MG63 (cell line): ENCODE measurements around the gene SRP54. TPM values are rescaled to one million over a fixed set of nuclear protein-coding genes. Genes with fewer than 3 reads are reported as not detected.
A peak's percentile ranks its signal among the peaks of the same experiment; 100 is the strongest.
"Not testable (repeated sequence)": the region's sequence is repeated elsewhere in the genome, so short reads cannot be mapped to it uniquely, and the experiment has no call there.

Source experiments
- DNase-seq: peaks from one replicate; pipeline ENCODE4 v3.0.0-alpha.2; 2020
- H3K27me3 ChIP-seq: fragments of 250-450 bp; sonication (Bioruptor Pico); 2 replicates; pipeline ENCODE4 v1.5.1; 2020; ENCODE audit warnings: mild to moderate bottlenecking, moderate library complexity
- H3K36me3 ChIP-seq: fragments of 250-450 bp; sonication (Bioruptor Pico); 2 replicates; pipeline ENCODE4 v1.5.1; 2020; ENCODE audit warnings: mild to moderate bottlenecking, moderate library complexity
- H3K4me3 ChIP-seq: fragments of 250-450 bp; sonication (Bioruptor Pico); 2 replicates; pipeline ENCODE4 v1.5.1; 2020; ENCODE audit warnings: mild to moderate bottlenecking, moderate library complexity
- H3K9me3 ChIP-seq: fragments of 250-450 bp; sonication (Bioruptor Pico); 2 replicates; pipeline ENCODE4 v1.5.1; 2020; ENCODE audit warnings: mild to moderate bottlenecking, moderate library complexity
- total RNA-seq: library from RNA; depleted of rRNA; stranded (reverse); fragments of >200 nt; shearing (Covaris generic); gene quantifications from 2 replicates; pipeline ENCODE4 v1.2.3, GENCODE V29; 2014; ENCODE audit warnings: low replicate concordance; rRNA removed

Gene SRP54
- 41.9 and 52.3 TPM in 2 replicates for total RNA-seq

DNA sequence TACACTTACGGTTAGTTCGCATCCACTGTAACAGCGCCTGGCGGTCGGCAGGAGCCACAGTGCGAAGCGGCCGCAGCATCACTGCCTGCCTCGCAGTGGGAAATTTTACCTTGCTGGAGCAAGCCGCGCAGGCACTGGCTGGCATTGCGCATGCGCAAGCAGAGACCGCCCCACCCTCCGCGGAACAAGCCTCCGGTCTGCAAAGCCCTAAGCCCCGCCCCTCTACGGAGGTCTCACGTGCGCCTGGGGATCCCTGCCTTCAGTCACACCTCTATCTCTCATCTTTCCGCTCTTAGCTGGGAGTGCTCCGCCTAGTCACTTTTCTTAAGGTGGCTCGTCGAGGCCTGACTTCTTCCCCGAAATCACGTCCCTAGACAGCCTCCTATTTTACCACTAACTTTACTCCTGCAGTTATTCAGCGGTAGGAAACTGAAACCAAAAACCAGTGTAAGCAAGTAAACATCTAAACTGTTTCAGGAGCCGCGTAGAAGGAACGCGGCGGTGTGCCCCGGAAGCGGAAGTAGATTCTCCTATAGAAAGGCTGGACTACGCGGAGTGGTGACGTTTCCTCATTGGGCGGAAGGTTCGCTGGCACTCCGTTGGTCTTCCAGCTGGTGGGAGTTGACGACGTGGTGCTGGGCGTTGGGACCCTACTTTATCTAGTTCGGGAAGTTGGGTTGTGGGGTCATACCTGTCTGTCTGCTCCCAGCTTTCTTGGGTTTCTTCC is at the start of gene SRP54:
Gene SRP54, plus strand, starts transcription at position 572 of the 727 bp plus-strand sequence. CDS start 13,718 bp downstream, outside the sequence.
- peak within 1 kb of the TSS; percentile 88 for H3K4me3 ChIP-seq
- no peaks in the 10 kb centered on the region for H3K36me3 ChIP-seq
- no peaks in the 10 kb centered on the region for H3K27me3 ChIP-seq
- H3K9me3 ChIP-seq: no peaks in the 10 kb centered on the region
- DNase-seq: peak; percentile 97

DNA sequence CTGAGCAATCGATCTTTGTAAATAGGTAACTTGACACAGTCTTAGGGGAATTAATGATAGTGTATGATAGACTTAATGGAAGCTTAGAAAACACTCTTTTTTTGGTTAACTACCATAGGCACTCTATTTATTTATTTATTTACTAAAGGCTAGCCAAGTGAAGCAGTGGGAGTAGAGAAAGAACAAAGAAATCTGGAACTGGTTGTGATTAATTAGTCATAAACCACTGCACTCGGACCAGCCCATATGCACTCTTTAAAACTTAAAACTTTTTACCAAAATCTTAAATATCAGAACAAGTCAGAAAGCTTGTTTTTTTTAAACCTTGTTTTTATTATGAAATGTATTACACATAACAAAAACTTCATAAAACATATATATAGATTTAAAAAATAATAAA is 49.5 kb upstream of the SRP54 start:
- no peak for DNase-seq
- H3K36me3 ChIP-seq: no peaks in the 10 kb centered on the region
- H3K4me3 ChIP-seq: no peak overlapping the region
- no peaks in the 10 kb centered on the region for H3K27me3 ChIP-seq
- no peaks in the 10 kb centered on the region for H3K9me3 ChIP-seq

DNA sequence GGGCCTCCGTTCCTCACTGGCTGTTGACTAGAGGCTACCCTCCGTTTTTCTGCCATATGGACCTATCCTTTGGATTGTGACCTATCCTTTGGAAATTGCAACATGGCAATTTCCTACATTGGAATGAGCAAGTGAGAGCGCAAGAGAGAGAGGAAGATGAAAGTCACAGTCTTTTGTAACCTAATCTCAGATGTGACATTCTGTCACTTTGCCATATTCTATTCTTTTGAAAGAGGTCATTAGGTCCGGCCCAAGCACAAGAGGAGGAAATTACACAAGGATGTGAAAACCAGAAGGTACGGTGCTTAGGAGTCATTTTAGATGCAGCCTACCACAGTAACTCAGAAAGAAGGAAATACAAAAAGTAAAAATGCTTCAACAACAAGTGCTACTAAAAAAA is 47.3 kb upstream of the SRP54 start:
- no peak overlapping the region for H3K4me3 ChIP-seq
- no peak for DNase-seq
- no peaks in the 10 kb centered on the region for H3K36me3 ChIP-seq
- H3K9me3 ChIP-seq: no peaks in the 10 kb centered on the region
- no peaks in the 10 kb centered on the region for H3K27me3 ChIP-seq

DNA sequence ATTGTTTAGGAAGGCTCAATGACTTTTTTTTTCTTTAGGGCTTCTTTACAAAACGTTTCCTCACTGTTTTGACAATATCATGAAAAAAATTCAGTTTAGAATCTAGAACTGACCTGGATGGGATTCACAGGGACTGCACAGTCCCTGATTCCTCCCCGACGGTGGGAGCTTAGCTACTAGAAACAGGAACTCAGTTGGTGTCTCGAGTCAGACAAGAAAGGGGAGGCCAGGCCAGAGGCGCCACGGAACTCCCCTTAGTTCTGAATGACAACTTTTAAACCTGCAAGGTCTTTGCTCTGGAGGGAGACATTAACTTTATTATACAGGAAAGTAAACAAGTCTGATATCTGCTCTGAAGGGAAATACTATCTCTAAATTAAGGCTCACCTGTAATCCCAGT is 45.4 kb upstream of the SRP54 start:
- H3K9me3 ChIP-seq: no peaks in the 10 kb centered on the region
- H3K36me3 ChIP-seq: no peaks in the 10 kb centered on the region
- no peak for DNase-seq
- no peak overlapping the region for H3K4me3 ChIP-seq
- H3K27me3 ChIP-seq: no peaks in the 10 kb centered on the region

GRCh38 chr14:34937876-34938275 is 44.9 kb upstream of the SRP54 start:
- H3K4me3 ChIP-seq: no peak overlapping the region
- no peaks in the 10 kb centered on the region for H3K36me3 ChIP-seq
- no peaks in the 10 kb centered on the region for H3K27me3 ChIP-seq
- DNase-seq: no peak
- H3K9me3 ChIP-seq: no peaks in the 10 kb centered on the region

DNA sequence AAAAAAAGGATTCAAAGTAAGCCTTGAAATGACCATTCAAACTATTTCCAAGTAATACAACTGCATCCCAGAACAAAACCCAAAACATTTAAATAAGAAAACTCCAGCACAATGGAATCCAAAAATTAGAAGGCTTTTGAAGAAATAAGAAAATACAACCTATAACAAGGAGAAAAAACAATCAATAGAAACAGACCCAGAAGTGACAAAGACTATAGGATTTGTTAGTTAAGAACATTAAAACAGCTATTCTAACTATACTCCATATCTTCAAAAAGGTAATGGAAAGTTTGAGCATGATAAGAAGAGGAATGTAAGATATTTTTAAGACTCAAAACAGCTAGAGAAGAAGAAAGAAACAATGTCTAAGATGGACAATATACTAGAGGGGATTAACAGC is 39.3 kb upstream of the SRP54 start:
- H3K4me3 ChIP-seq: no peak overlapping the region

GRCh38 chr14:34944744-34945143 is 38.0 kb upstream of the SRP54 start:
- no peak for DNase-seq

More for the DNA sequence above, 39.3 kb upstream of the SRP54 start:
- H3K27me3 ChIP-seq: no peaks in the 10 kb centered on the region
- H3K36me3 ChIP-seq: no peaks in the 10 kb centered on the region
- no peaks in the 10 kb centered on the region for H3K9me3 ChIP-seq
- DNase-seq: no peak

DNA sequence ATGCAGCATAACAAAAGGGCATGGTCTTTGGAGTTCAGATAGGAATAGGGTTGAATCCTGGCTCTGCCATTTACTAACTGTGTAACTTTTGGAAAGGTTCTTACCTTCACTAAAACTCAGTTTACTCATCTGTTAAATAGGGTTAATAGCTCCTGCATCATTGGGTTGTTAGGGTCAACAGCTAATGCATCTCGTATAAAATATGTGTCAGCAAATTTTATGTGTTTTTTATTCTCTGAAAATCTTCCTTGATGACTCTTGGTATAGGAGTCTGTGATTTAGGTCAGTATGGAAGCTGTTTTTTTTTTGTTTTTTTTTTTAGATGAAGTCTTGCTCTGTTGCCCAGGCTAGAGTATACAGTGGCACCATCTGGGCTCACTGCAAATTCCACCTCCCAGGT is 36.1 kb upstream of the SRP54 start:
- H3K36me3 ChIP-seq: no peaks in the 10 kb centered on the region
- H3K27me3 ChIP-seq: no peaks in the 10 kb centered on the region
- H3K4me3 ChIP-seq: no peak overlapping the region
- no peak for DNase-seq
- no peaks in the 10 kb centered on the region for H3K9me3 ChIP-seq

More at GRCh38 chr14:34944744-34945143, 38.0 kb upstream of the SRP54 start:
- no peaks in the 10 kb centered on the region for H3K27me3 ChIP-seq
- H3K9me3 ChIP-seq: no peaks in the 10 kb centered on the region
- H3K36me3 ChIP-seq: no peaks in the 10 kb centered on the region
- no peak overlapping the region for H3K4me3 ChIP-seq

DNA sequence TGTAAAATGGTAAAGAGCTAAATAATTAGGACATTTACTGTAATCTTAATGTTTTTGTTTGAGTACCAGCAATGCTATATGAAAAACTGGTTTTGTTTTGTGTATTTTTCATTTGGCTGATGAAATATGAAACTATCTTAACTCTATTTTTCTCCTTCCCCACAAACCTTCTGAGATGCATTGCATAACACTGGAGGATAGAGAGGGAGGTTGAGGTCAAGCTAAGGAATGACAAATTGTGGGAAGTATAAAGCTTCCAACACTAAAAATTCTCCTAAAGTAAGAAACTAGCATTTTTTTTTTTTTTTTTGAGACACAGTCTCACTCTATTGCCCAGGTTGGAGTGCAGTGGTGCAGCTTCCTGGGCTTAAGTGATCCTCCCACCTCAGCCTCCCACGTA is 31.5 kb upstream of the SRP54 start:
- H3K36me3 ChIP-seq: no peaks in the 10 kb centered on the region
- H3K27me3 ChIP-seq: no peaks in the 10 kb centered on the region
- H3K4me3 ChIP-seq: no peak overlapping the region
- no peaks in the 10 kb centered on the region for H3K9me3 ChIP-seq
- DNase-seq: no peak

DNA sequence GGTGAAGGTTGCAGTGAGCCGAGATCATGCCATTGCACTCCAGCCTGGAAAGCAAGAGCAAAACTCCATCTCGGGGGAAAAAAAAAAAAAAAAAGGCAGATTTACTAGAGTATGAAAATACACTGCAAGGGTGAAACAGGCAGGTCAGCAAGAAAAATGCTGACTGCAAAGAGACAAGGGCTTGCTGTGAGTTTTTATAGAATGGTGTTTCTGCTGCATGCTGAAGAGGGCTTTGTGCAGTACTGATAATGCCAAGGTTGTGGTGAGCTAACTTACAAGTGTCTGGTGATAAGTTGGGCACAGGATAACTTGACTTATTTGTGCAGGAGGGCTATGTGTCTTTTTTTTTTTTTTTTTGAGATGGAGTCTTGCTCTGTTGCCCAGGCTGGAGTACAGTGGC is 25.9 kb upstream of the SRP54 start:
- Histone ChIP-seq H3K27me3 (no peaks in the 10 kb centered on the region), H3K4me3 (no peak overlapping the region), H3K36me3 (no peaks in the 10 kb centered on the region), H3K9me3 (no peaks in the 10 kb centered on the region)
- DNase-seq: no peak

DNA sequence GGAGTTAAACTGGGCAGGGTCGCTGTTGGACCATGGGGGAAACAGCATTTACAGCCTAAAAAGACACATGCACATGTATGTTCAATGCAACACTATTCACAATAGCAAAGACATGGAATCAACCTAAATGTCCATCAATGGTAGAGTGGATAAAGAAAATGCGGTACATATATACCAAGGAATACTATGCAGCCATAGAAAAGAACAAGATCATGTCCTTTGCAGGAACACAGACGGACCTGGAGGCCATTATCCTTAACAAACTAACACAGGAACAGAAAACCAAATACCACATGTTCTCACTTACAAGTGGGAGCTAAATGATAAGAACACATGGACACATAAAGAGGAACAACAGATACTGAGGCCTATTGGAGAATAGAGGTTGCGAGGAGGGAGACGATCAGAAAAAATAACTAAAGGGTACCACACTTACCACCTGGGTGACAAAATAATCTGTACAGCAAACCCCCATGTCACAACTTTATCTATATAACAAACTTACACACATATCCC is 25.0 kb upstream of the SRP54 start:
- no peaks in the 10 kb centered on the region for H3K9me3 ChIP-seq
- no peak overlapping the region for H3K4me3 ChIP-seq
- H3K27me3 ChIP-seq: no peaks in the 10 kb centered on the region
- H3K36me3 ChIP-seq: no peaks in the 10 kb centered on the region
- DNase-seq: no peak

GRCh38 chr14:34962106-34962505 is 20.7 kb upstream of the SRP54 start:
- H3K4me3 ChIP-seq, H3K27me3 ChIP-seq, H3K9me3 ChIP-seq, DNase-seq, H3K36me3 ChIP-seq: not testable (repeated sequence)

DNA sequence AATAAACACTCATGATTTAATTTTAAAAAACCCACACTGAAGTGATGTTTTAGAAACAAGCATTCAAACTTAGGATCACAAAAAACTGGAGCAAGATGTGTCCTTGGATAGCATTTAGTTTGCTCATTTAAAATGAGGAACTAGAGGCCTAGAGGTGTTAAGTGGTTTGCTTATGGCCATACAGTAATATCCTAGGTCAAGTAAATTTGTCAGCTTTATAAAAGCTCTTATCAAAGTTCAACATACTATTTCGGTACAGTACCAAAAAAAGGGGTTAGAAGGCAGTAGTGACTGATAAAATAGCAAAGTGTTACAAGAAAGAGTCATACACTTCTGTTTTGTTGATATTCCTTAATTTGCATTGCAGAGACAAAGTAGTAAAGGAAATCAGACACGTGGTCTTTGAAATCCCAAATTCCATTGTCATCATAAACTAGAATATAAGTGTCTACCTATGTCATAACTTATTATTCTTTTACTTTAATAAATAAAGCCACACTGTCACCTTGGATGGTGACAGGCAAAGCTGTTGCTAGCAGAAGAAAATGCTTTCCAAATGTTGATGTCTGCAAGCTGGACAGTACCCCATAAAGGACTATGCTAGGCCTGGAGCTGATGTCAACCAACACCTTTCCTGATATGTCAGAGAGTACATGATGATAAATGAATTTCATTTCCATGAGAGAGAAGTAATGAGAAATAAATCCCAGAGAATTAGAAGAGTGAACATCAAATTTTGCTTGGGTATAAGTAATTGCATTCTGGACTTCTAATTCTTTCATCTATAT is 17.6 kb upstream of the SRP54 start:
- Histone ChIP-seq H3K27me3 (no peaks in the 10 kb centered on the region), H3K9me3 (no peaks in the 10 kb centered on the region), H3K4me3 (no peak overlapping the region), H3K36me3 (no peaks in the 10 kb centered on the region)
- no peak for DNase-seq

DNA sequence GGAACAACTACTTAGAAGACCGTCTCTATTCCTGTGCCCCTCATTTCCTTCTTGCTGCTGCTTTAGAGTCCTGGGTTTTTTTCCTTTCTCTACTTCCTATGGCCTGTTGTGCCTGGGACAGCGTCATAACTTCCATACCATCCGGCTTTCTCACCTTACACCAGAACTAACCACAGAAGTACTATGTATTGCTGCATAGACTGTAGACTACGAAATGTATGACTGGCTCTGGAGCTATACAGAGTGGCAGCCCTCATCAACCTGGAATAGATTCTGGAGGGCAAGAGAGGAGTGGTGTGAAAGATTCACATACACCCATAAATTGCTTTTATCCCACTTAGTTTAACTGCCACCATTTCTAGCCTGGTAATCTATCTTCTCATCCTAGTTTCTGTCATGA is 16.9 kb upstream of the SRP54 start:
- Histone ChIP-seq H3K9me3 (no peaks in the 10 kb centered on the region), H3K36me3 (no peaks in the 10 kb centered on the region), H3K27me3 (no peaks in the 10 kb centered on the region), H3K4me3 (no peak overlapping the region)
- no peak for DNase-seq

DNA sequence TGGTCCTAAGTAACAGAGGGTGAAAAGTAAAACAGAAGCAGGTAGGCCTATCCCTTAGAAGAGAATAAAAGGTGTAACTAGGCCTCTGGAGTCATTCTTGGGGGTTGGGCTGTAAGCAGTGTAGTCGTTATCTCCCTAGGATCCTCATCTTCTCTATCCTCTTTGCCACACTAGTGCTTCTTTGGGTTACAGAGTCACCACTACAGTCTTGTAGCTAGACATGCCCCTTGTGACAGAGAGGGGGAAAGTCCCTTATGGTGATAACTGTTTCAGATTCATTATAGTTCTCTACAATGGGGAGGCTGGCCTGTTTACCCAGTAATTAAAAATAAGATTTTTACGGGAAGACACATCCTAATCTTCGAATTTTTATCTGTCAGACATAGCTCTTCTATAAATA is 16.4 kb upstream of the SRP54 start:
- Histone ChIP-seq H3K4me3 (no peak overlapping the region), H3K27me3 (no peaks in the 10 kb centered on the region), H3K36me3 (no peaks in the 10 kb centered on the region), H3K9me3 (no peaks in the 10 kb centered on the region)
- DNase-seq: no peak

DNA sequence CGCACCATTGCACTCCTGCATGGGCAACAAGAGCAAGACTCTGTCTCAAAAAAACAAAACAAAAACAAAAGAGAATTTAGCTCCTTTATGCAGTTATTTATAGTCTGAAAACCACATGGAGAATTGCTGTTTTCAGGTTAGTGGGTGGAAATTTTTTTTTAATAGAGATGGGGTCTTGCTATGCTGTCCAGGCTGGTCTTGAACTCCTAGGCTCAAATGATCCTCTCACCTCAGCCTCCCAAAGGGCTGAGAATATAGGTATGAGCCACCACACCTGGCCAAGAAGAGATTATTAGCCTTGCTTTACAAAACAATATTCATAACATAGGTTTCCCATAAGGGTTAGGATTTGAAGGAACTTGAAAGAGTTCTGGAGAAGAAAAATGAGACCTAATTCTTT is 12.1 kb upstream of the SRP54 start:
- no peak overlapping the region for H3K4me3 ChIP-seq
- DNase-seq: no peak
- no peaks in the 10 kb centered on the region for H3K27me3 ChIP-seq

DNA sequence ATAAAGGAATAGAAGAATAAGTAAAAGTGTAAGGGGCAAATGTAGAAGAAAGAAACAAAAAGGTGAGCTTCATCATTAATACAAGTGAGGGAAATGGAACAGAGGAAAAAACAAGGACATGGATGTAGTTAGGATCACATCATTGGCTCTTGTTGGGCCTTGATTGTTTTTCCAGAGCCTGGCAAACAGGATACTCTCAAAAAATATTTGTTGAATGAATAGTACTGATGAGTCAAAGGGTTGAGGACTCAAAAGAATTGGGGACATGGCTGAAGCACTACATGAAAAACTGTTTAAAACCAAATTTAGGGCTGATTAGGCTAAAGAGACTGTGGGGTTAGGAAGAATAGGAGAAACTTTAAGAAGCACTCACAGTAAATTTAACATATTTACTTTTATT is 11.4 kb upstream of the SRP54 start:
- no peak overlapping the region for H3K4me3 ChIP-seq
- DNase-seq: no peak
- no peaks in the 10 kb centered on the region for H3K27me3 ChIP-seq
- H3K9me3 ChIP-seq: no peaks in the 10 kb centered on the region
- no peaks in the 10 kb centered on the region for H3K36me3 ChIP-seq

More for the DNA sequence above, 12.1 kb upstream of the SRP54 start:
- Histone ChIP-seq H3K36me3 (no peaks in the 10 kb centered on the region), H3K9me3 (no peaks in the 10 kb centered on the region)

GRCh38 chr14:34971801-34972200 is 11.0 kb upstream of the SRP54 start:
- DNase-seq: no peak
- Histone ChIP-seq H3K27me3 (no peaks in the 10 kb centered on the region), H3K9me3 (no peaks in the 10 kb centered on the region), H3K4me3 (no peak overlapping the region), H3K36me3 (no peaks in the 10 kb centered on the region)
